WTC11 (cell line): ENCODE measurements around the gene ZRANB2. TPM values are rescaled to one million over a fixed set of nuclear protein-coding genes. Genes with fewer than 3 reads are reported as not detected.

Experiments
- ATAC-seq: fragments of 200-7000 bp; cut with Tn5 transposase; 2 replicates; pipeline ENCODE4 v1.10.0; 2021; ENCODE audit warnings: mild to moderate bottlenecking, moderate library complexity
- CTCF ChIA-PET: fragments of 300-600 bp; sonication (Branson Sonifier 250); formaldehyde crosslinking; loops from one replicate; lab custom pipeline; 2021; ENCODE audit warnings: antibody characterized with exemption; lab: Charles Lee
- POLR2A ChIA-PET: fragments of 350-600 bp; sonication (Branson Sonifier 250); formaldehyde crosslinking; loops from one replicate; lab custom pipeline; 2021; ENCODE audit warnings: antibody characterized with exemption; lab: Charles Lee
- DNase-seq: peaks from one replicate; pipeline ENCODE4 v3.0.0; 2021; ENCODE audit warnings: low spot score
- H3K27ac Mint-ChIP-seq: 2 replicates; pipeline ENCODE4 v1.8.0; 2021; ENCODE audit warnings: mixed read lengths
- H3K27me3 Mint-ChIP-seq: 2 replicates; pipeline ENCODE4 v1.8.0; 2021; ENCODE audit warnings: low read depth, mild to moderate bottlenecking, moderate library complexity, mixed read lengths
- H3K36me3 Mint-ChIP-seq: 2 replicates; pipeline ENCODE4 v1.8.0; 2021; ENCODE audit warnings: mixed read lengths
- H3K4me1 Mint-ChIP-seq: 2 replicates; pipeline ENCODE4 v1.8.0; 2022; ENCODE audit warnings: mixed read lengths
- H3K4me3 Mint-ChIP-seq: 2 replicates; pipeline ENCODE4 v1.8.0; 2021; ENCODE audit warnings: mild to moderate bottlenecking, moderate library complexity, mixed read lengths
- H3K9me3 Mint-ChIP-seq: 2 replicates; pipeline ENCODE4 v1.8.0; 2021; ENCODE audit warnings: mixed read lengths
- EMX1 ChIP-seq: fragments of 250-450 bp; sonication (Bioruptor Pico); IDR thresholded peaks from 2 replicates; pipeline ENCODE4 v1.8.0; 2021; ENCODE audit warnings: mild to moderate bottlenecking
- FOXJ3 ChIP-seq: sonication (generic); formaldehyde crosslinking; IDR thresholded peaks from 2 replicates; pipeline ENCODE4 v1.9.0; 2021; ENCODE audit warnings: missing genetic modification reagents, mild to moderate bottlenecking, borderline replicate concordance
- FOXP1 ChIP-seq: sonication (generic); formaldehyde crosslinking; IDR thresholded peaks from 2 replicates; pipeline ENCODE4 v1.8.0; 2022; ENCODE audit warnings: missing genetic modification reagents, mild to moderate bottlenecking, moderate library complexity, borderline replicate concordance
- IRF2 ChIP-seq: sonication (generic); formaldehyde crosslinking; IDR thresholded peaks from 2 replicates; pipeline ENCODE4 v1.8.0; 2022; ENCODE audit warnings: low read depth, missing genetic modification reagents, borderline replicate concordance
- MYBL2 ChIP-seq: sonication (generic); formaldehyde crosslinking; IDR thresholded peaks from 2 replicates; pipeline ENCODE4 v1.8.1; 2023; ENCODE audit warnings: mild to moderate bottlenecking, moderate library complexity, missing genetic modification reagents
- NFATC4 ChIP-seq: fragments of 250-450 bp; sonication (Bioruptor Pico); IDR thresholded peaks from 2 replicates; pipeline ENCODE4 v1.9.0; 2021; ENCODE audit warnings: mild to moderate bottlenecking
- NFE2L1 ChIP-seq: sonication (generic); formaldehyde crosslinking; IDR thresholded peaks from 2 replicates; pipeline ENCODE4 v1.8.1; 2023; ENCODE audit warnings: missing genetic modification reagents
- NR1H2 ChIP-seq: sonication (generic); formaldehyde crosslinking; IDR thresholded peaks from 2 replicates; pipeline ENCODE4 v1.9.0; 2021; ENCODE audit warnings: mild to moderate bottlenecking, moderate library complexity, missing genetic modification reagents
- NR3C1 ChIP-seq: sonication (generic); formaldehyde crosslinking; conservative IDR thresholded peaks from 2 replicates; pipeline ENCODE4 v1.8.1; 2023; ENCODE audit warnings: low read depth, mild to moderate bottlenecking, missing genetic modification reagents
- OVOL2 ChIP-seq: fragments of 250-450 bp; sonication (Bioruptor Pico); IDR thresholded peaks from 2 replicates; pipeline ENCODE4 v1.9.0; 2021; ENCODE audit warnings: mild to moderate bottlenecking, borderline replicate concordance
- RELA ChIP-seq: sonication (generic); formaldehyde crosslinking; IDR thresholded peaks from 2 replicates; pipeline ENCODE4 v1.8.1; 2022; ENCODE audit warnings: missing genetic modification reagents, mild to moderate bottlenecking, borderline replicate concordance
- SMAD4 ChIP-seq: sonication (generic); formaldehyde crosslinking; IDR thresholded peaks from 2 replicates; pipeline ENCODE4 v1.8.0; 2022; ENCODE audit warnings: mild to moderate bottlenecking, missing genetic modification reagents
- TEAD4 ChIP-seq: sonication (generic); formaldehyde crosslinking; IDR thresholded peaks from 2 replicates; pipeline ENCODE4 v1.8.0; 2022; ENCODE audit warnings: mild to moderate bottlenecking, missing genetic modification reagents
- ZNF121 ChIP-seq: sonication (generic); formaldehyde crosslinking; IDR thresholded peaks from 2 replicates; pipeline ENCODE4 v1.8.0; 2023; ENCODE audit warnings: missing genetic modification reagents
- ZNF138 ChIP-seq: sonication (generic); formaldehyde crosslinking; conservative IDR thresholded peaks from 2 replicates; pipeline ENCODE4 v1.8.1; 2022; ENCODE audit warnings: mild to moderate bottlenecking, moderate library complexity, missing genetic modification reagents
- ZNF232 ChIP-seq: sonication (generic); formaldehyde crosslinking; IDR thresholded peaks from 2 replicates; pipeline ENCODE4 v1.8.0; 2022; ENCODE audit warnings: mild to moderate bottlenecking, missing genetic modification reagents
- ZNF423 ChIP-seq: fragments of 250-450 bp; sonication (Bioruptor Pico); IDR thresholded peaks from 2 replicates; pipeline ENCODE4 v2.1.2; 2022; ENCODE audit warnings: mild to moderate bottlenecking, moderate library complexity
- ZNF671 ChIP-seq: fragments of 250-450 bp; sonication (Bioruptor Pico); IDR thresholded peaks from 2 replicates; pipeline ENCODE4 v1.8.0; 2021; ENCODE audit warnings: mild to moderate bottlenecking
- total RNA-seq: library from RNA; stranded (reverse); gene quantifications from 3 replicates; pipeline ENCODE4 v1.2.3, GENCODE V29; 2021
- TF ChIP-seq, protein P1 (sequence below): sonication (generic); formaldehyde crosslinking; IDR thresholded peaks from 2 replicates; pipeline ENCODE4 v1.8.1; 2023; ENCODE audit warnings: mild to moderate bottlenecking, missing genetic modification reagents, borderline replicate concordance
- TF ChIP-seq, protein P2 (sequence below): sonication (generic); formaldehyde crosslinking; IDR thresholded peaks from 2 replicates; pipeline ENCODE4 v1.8.1; 2023; ENCODE audit warnings: mild to moderate bottlenecking, missing genetic modification reagents, moderate library complexity
- TF ChIP-seq, protein P3 (sequence below): fragments of 250-450 bp; sonication (Bioruptor Pico); IDR thresholded peaks from 2 replicates; pipeline ENCODE4 v1.8.0; 2021; ENCODE audit warnings: mild to moderate bottlenecking
- TF ChIP-seq, protein P4 (sequence below): sonication (generic); formaldehyde crosslinking; IDR thresholded peaks from 2 replicates; pipeline ENCODE4 v1.8.0; 2022; ENCODE audit warnings: mild to moderate bottlenecking, missing genetic modification reagents
- TF ChIP-seq, protein P5 (sequence below): sonication (generic); formaldehyde crosslinking; IDR thresholded peaks from 2 replicates; pipeline ENCODE4 v1.8.0; 2022; ENCODE audit warnings: mild to moderate bottlenecking, missing genetic modification reagents
- TF ChIP-seq, protein P6 (sequence below): fragments of 250-450 bp; sonication (Bioruptor Pico); IDR thresholded peaks from 2 replicates; pipeline ENCODE4 v2.1.2; 2022; ENCODE audit warnings: mild to moderate bottlenecking, moderate library complexity

The ZRANB2 gene
- total RNA-seq, 1 experiment from 2014 or later = 85.8 TPM

DNA sequence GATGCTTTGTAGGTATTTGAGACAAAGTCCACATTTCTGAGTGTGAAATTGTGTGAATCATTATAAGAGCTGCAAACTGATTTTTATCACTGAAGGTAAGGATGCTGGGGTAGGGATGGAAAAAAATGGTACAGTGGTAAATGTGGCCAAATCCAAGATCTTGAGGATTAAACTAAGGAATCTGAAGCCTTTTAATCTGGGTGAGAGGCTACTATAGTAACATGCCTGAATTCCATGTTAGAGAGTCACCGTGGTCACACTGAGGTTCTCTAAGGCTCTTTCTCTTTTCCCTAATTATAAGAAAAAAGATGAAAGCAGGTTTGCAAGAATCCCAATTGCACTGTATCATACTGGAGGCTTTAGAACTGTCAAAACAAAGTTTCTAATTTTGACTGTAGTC, 50.8 kb downstream of the ZRANB2 start:
- Mint-ChIP-seq H3K27ac (no peak overlapping the region), H3K27me3 (no peaks in the 10 kb centered on the region), H3K4me3 (no peak overlapping the region), H3K9me3 (no peaks in the 10 kb centered on the region), H3K36me3 (no peaks in the 10 kb centered on the region), H3K4me1 (no peaks in the 10 kb centered on the region)
- ChIA-PET POLR2A (interaction anchor here (0.7 kb wide), 1 partner anchor 1060 kb away, joined by 3 read pairs; no protein-coding TSS in a partner anchor), CTCF (no interaction called here)
- ATAC-seq (no peak), DNase-seq (no peak)
- TF ChIP-seq MYBL2 (no peak), RELA (CRISPR knock-in tag) (no peak), NFATC4 (CRISPR knock-in tag) (no peak), ZNF138 (no peak), NR3C1 (CRISPR knock-in tag) (no peak), ZNF671 (no peak), NFE2L1 (CRISPR knock-in tag) (no peak), OVOL2 (CRISPR knock-in tag) (no peak)
- TF ChIP-seq, protein P1, sequence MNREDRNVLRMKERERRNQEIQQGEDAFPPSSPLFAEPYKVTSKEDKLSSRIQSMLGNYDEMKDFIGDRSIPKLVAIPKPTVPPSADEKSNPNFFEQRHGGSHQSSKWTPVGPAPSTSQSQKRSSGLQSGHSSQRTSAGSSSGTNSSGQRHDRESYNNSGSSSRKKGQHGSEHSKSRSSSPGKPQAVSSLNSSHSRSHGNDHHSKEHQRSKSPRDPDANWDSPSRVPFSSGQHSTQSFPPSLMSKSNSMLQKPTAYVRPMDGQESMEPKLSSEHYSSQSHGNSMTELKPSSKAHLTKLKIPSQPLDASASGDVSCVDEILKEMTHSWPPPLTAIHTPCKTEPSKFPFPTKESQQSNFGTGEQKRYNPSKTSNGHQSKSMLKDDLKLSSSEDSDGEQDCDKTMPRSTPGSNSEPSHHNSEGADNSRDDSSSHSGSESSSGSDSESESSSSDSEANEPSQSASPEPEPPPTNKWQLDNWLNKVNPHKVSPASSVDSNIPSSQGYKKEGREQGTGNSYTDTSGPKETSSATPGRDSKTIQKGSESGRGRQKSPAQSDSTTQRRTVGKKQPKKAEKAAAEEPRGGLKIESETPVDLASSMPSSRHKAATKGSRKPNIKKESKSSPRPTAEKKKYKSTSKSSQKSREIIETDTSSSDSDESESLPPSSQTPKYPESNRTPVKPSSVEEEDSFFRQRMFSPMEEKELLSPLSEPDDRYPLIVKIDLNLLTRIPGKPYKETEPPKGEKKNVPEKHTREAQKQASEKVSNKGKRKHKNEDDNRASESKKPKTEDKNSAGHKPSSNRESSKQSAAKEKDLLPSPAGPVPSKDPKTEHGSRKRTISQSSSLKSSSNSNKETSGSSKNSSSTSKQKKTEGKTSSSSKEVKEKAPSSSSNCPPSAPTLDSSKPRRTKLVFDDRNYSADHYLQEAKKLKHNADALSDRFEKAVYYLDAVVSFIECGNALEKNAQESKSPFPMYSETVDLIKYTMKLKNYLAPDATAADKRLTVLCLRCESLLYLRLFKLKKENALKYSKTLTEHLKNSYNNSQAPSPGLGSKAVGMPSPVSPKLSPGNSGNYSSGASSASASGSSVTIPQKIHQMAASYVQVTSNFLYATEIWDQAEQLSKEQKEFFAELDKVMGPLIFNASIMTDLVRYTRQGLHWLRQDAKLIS (CRISPR knock-in tag) = no peak
- TF ChIP-seq, protein P2, sequence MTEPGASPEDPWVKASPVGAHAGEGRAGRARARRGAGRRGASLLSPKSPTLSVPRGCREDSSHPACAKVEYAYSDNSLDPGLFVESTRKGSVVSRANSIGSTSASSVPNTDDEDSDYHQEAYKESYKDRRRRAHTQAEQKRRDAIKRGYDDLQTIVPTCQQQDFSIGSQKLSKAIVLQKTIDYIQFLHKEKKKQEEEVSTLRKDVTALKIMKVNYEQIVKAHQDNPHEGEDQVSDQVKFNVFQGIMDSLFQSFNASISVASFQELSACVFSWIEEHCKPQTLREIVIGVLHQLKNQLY (CRISPR knock-in tag) = no peak
- TF ChIP-seq, protein P3, sequence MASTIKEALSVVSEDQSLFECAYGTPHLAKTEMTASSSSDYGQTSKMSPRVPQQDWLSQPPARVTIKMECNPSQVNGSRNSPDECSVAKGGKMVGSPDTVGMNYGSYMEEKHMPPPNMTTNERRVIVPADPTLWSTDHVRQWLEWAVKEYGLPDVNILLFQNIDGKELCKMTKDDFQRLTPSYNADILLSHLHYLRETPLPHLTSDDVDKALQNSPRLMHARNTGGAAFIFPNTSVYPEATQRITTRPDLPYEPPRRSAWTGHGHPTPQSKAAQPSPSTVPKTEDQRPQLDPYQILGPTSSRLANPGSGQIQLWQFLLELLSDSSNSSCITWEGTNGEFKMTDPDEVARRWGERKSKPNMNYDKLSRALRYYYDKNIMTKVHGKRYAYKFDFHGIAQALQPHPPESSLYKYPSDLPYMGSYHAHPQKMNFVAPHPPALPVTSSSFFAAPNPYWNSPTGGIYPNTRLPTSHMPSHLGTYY (CRISPR knock-in tag) = no peak
- TF ChIP-seq, protein P4, sequence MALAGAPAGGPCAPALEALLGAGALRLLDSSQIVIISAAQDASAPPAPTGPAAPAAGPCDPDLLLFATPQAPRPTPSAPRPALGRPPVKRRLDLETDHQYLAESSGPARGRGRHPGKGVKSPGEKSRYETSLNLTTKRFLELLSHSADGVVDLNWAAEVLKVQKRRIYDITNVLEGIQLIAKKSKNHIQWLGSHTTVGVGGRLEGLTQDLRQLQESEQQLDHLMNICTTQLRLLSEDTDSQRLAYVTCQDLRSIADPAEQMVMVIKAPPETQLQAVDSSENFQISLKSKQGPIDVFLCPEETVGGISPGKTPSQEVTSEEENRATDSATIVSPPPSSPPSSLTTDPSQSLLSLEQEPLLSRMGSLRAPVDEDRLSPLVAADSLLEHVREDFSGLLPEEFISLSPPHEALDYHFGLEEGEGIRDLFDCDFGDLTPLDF (CRISPR knock-in tag) = no peak
- TF ChIP-seq, protein P5, sequence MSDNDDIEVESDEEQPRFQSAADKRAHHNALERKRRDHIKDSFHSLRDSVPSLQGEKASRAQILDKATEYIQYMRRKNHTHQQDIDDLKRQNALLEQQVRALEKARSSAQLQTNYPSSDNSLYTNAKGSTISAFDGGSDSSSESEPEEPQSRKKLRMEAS (CRISPR knock-in tag) = no peak

DNA sequence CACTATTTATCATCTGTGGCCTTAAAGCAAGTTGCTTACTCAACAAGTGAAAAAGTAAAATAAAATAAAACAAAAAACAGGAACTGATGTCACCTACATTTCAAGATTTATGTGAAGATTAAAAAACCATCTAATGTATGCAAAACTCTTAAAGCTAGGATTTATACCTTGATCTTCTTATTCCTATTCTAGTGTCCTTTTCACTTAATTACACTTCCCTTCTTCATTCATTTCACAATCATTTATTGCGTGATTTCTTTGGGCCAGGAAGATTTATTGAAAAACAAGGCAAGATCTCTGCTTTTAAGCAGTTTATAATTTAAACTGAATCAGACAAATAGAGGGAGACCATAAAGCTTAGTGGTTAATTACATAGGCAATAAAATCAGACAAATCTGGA, 51.9 kb downstream of the ZRANB2 start:
- ChIA-PET CTCF (no interaction called here), POLR2A (no interaction called here)
- TF ChIP-seq ZNF423 (no peak), ZNF232 (CRISPR knock-in tag) (no peak), IRF2 (CRISPR knock-in tag) (no peak), FOXJ3 (CRISPR knock-in tag) (no peak), SMAD4 (CRISPR knock-in tag) (no peak), NR1H2 (CRISPR knock-in tag) (no peak), FOXP1 (no peak), EMX1 (CRISPR knock-in tag) (no peak), ZNF121 (CRISPR knock-in tag) (no peak), RELA (CRISPR knock-in tag) (no peak), TEAD4 (no peak)
- TF ChIP-seq, protein P1 (CRISPR knock-in tag) = no peak
- TF ChIP-seq, protein P6, sequence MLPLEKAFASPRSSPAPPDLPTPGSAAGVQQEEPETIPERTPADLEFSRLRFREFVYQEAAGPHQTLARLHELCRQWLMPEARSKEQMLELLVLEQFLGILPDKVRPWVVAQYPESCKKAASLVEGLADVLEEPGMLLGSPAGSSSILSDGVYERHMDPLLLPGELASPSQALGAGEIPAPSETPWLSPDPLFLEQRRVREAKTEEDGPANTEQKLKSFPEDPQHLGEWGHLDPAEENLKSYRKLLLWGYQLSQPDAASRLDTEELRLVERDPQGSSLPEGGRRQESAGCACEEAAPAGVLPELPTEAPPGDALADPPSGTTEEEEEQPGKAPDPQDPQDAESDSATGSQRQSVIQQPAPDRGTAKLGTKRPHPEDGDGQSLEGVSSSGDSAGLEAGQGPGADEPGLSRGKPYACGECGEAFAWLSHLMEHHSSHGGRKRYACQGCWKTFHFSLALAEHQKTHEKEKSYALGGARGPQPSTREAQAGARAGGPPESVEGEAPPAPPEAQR (CRISPR knock-in tag) = no peak
- no peaks in the 10 kb centered on the region for H3K27me3 Mint-ChIP-seq
- no peak overlapping the region for H3K27ac Mint-ChIP-seq
- H3K4me1 Mint-ChIP-seq = no peaks in the 10 kb centered on the region
- DNase-seq (no peak), ATAC-seq (no peak)
- no peak overlapping the region for H3K4me3 Mint-ChIP-seq
- H3K9me3 Mint-ChIP-seq = no peaks in the 10 kb centered on the region
- H3K36me3 Mint-ChIP-seq = no peaks in the 10 kb centered on the region
